ENCODE measurements around the gene AQP6. TPM values are rescaled to one million over a fixed set of nuclear protein-coding genes. Genes with fewer than 3 reads are reported as not detected.

Gene AQP6, protein sequence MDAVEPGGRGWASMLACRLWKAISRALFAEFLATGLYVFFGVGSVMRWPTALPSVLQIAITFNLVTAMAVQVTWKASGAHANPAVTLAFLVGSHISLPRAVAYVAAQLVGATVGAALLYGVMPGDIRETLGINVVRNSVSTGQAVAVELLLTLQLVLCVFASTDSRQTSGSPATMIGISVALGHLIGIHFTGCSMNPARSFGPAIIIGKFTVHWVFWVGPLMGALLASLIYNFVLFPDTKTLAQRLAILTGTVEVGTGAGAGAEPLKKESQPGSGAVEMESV
- 0.09 to 0.21 TPM (median 0.18 TPM) in 3 replicates for total RNA-seq (2021)
- Bru-seq, nascent RNA = percentile 10 among the genes with signal in this experiment
- long read RNA-seq, experiment 1, partial matches to known transcripts = 0 of 1 reads
- long read RNA-seq, experiment 1, other reads (novel, unspliced or antisense) = 1 of 1 reads
- long read RNA-seq, experiment 2 = 0 reads
- long read RNA-seq, experiment 3 = 0 reads

- H3K27ac Mint-ChIP-seq = no peak within 1 kb of the TSS
- TF ChIP-seq OVOL2 (CRISPR knock-in tag; IDR thresholded peaks at IDR 0.05; ENCODE audit: borderline replicate concordance) (no peak), ZNF121 (CRISPR knock-in tag; IDR thresholded peaks at IDR 0.05) (no peak), PREB (CRISPR knock-in tag; IDR thresholded peaks at IDR 0.05; ENCODE audit: borderline replicate concordance) (no peak), ZBTB21 (CRISPR knock-in tag; IDR thresholded peaks at IDR 0.05; ENCODE audit: borderline replicate concordance) (no peak), CTCF (IDR thresholded peaks at IDR 0.05) (no peak), JUN (CRISPR knock-in tag; IDR thresholded peaks at IDR 0.05) (no peak), CBFB (CRISPR knock-in tag; IDR thresholded peaks at IDR 0.05; ENCODE audit: low read depth) (no peak), ERG (CRISPR knock-in tag; IDR thresholded peaks at IDR 0.05) (no peak), TP53 (CRISPR knock-in tag; IDR thresholded peaks at IDR 0.05) (no peak), NFATC4 (CRISPR knock-in tag; IDR thresholded peaks at IDR 0.05) (no peak), TEAD4 (CRISPR knock-in tag; IDR thresholded peaks at IDR 0.05) (no peak)
- TF ChIP-seq, protein P1, sequence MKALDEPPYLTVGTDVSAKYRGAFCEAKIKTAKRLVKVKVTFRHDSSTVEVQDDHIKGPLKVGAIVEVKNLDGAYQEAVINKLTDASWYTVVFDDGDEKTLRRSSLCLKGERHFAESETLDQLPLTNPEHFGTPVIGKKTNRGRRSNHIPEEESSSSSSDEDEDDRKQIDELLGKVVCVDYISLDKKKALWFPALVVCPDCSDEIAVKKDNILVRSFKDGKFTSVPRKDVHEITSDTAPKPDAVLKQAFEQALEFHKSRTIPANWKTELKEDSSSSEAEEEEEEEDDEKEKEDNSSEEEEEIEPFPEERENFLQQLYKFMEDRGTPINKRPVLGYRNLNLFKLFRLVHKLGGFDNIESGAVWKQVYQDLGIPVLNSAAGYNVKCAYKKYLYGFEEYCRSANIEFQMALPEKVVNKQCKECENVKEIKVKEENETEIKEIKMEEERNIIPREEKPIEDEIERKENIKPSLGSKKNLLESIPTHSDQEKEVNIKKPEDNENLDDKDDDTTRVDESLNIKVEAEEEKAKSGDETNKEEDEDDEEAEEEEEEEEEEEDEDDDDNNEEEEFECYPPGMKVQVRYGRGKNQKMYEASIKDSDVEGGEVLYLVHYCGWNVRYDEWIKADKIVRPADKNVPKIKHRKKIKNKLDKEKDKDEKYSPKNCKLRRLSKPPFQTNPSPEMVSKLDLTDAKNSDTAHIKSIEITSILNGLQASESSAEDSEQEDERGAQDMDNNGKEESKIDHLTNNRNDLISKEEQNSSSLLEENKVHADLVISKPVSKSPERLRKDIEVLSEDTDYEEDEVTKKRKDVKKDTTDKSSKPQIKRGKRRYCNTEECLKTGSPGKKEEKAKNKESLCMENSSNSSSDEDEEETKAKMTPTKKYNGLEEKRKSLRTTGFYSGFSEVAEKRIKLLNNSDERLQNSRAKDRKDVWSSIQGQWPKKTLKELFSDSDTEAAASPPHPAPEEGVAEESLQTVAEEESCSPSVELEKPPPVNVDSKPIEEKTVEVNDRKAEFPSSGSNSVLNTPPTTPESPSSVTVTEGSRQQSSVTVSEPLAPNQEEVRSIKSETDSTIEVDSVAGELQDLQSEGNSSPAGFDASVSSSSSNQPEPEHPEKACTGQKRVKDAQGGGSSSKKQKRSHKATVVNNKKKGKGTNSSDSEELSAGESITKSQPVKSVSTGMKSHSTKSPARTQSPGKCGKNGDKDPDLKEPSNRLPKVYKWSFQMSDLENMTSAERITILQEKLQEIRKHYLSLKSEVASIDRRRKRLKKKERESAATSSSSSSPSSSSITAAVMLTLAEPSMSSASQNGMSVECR (CRISPR knock-in tag; IDR thresholded peaks at IDR 0.05; ENCODE audit: borderline replicate concordance) = no peak
- TF ChIP-seq, protein P2, sequence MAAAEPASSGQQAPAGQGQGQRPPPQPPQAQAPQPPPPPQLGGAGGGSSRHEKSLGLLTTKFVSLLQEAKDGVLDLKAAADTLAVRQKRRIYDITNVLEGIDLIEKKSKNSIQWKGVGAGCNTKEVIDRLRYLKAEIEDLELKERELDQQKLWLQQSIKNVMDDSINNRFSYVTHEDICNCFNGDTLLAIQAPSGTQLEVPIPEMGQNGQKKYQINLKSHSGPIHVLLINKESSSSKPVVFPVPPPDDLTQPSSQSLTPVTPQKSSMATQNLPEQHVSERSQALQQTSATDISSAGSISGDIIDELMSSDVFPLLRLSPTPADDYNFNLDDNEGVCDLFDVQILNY (CRISPR knock-in tag; IDR thresholded peaks at IDR 0.05) = no peak
- H3K36me3 Mint-ChIP-seq = no peaks in the 10 kb centered on the region
- no peak for DNase-seq (ENCODE audit: low spot score)
- CTCF ChIA-PET = interaction anchor here (0.5 to 10.9 kb wide), 7 partner anchors 14 to 118 kb away, joined by 3 to 219 read pairs (median 7); partner anchors contain the start of gene AQP2
- POLR2A ChIA-PET = no interaction called here
- 0 out of 2 replicates have a peak, but pooled peaks cover 2% of the 10 kb centered on the region for H3K4me1 Mint-ChIP-seq
- H3K9me3 Mint-ChIP-seq = no peaks in the 10 kb centered on the region
- no peak within 1 kb of the TSS for H3K4me3 Mint-ChIP-seq
- ATAC-seq = no peak
- peaks cover 9% of the 10 kb centered on the region; the same call in 1 of the 2 replicates for H3K27me3 Mint-ChIP-seq (ENCODE audit: low read depth)
Measured at GRCh38 chr12:49972641-49973360, at the start of gene AQP6. Gene AQP6, plus strand, starts transcription at chr12:49972947. Its CDS starts 227 bp downstream, at chr12:49973174.

All from WTC11 (cell line).